Liver (tissue), 9 donors: ENCODE results near the gene SEMA5A. TPM values are rescaled to one million over a fixed set of nuclear protein-coding genes. Genes with fewer than 3 reads are reported as not detected.

Source experiments
- DNase-seq: peaks from one replicate; pipeline ENCODE4 v3.0.0-alpha.2; 2017; ENCODE audit warnings: low spot score
- H3K27ac ChIP-seq, 2 donors: one replicate each; pipeline ENCODE4 v1.7.0; 2013; ENCODE audit warnings: inconsistent platforms in 2 of 2, low read length in 2 of 2, control low read depth in 1 of 2, low read depth in 1 of 2, mild to moderate bottlenecking in 1 of 2
- H3K27me3 ChIP-seq, 4 donors: one replicate each; pipeline versions ENCODE4 v1.6.1 to v1.7.0; 2013; ENCODE audit warnings: low read length in 3 of 4, inconsistent platforms in 1 of 4, mild to moderate bottlenecking in 1 of 4, moderate library complexity in 1 of 4; ENCODE audit not compliant: control insufficient read depth in 4 of 4, insufficient read depth in 4 of 4
- H3K36me3 ChIP-seq, 4 donors: one replicate each; pipeline versions ENCODE4 v1.6.1 to v1.7.0; 2013; ENCODE audit warnings: low read length in 3 of 4, mild to moderate bottlenecking in 3 of 4, low read depth in 1 of 4, moderate library complexity in 1 of 4; ENCODE audit not compliant: control insufficient read depth in 4 of 4, insufficient read depth in 3 of 4
- H3K4me1 ChIP-seq, 4 donors: one replicate each; pipeline versions ENCODE4 v1.6.1 to v1.7.0; 2013; ENCODE audit warnings: low read length in 3 of 4, mild to moderate bottlenecking in 3 of 4, moderate library complexity in 1 of 4; ENCODE audit not compliant: control insufficient read depth in 4 of 4, insufficient read depth in 4 of 4
- H3K4me3 ChIP-seq, 3 donors: one replicate each; pipeline versions ENCODE4 v1.6.1 to v1.7.0; 2013; ENCODE audit warnings: low read length in 3 of 3, control low read depth in 1 of 3, low read depth in 1 of 3, mild to moderate bottlenecking in 1 of 3
- H3K9ac ChIP-seq, 2 donors: one replicate each; pipeline ENCODE4 v1.7.0; 2013; ENCODE audit warnings: low read length in 2 of 2, mild to moderate bottlenecking in 2 of 2, moderate library complexity in 2 of 2, control low read depth in 1 of 2, low read depth in 1 of 2
- H3K9me3 ChIP-seq, 4 donors: one replicate each; pipeline versions ENCODE4 v1.6.1 to v1.7.0; 2013; ENCODE audit warnings: low read length in 3 of 4; ENCODE audit not compliant: control insufficient read depth in 4 of 4
- FOXA1 ChIP-seq: IDR thresholded peaks from 2 replicates; pipeline ENCODE4 v1.6.1; 2016; ENCODE audit warnings: antibody characterized with exemption
- FOXA2 ChIP-seq: IDR thresholded peaks from 2 replicates; pipeline ENCODE4 v1.6.1; 2016; ENCODE audit warnings: antibody characterized with exemption
- HNF4A ChIP-seq, 2 donors: conservative IDR thresholded peaks; 2 replicates each; pipeline ENCODE4 v1.6.1; 2016; ENCODE audit warnings: antibody characterized with exemption in 2 of 2, mild to moderate bottlenecking in 2 of 2
- HNF4G ChIP-seq: IDR thresholded peaks from 2 replicates; pipeline ENCODE4 v1.6.1; 2016; ENCODE audit warnings: antibody characterized with exemption
- RXRA ChIP-seq, 2 donors: IDR thresholded peaks; 2 replicates each; pipeline ENCODE4 v1.6.1; 2017 to 2018; ENCODE audit warnings: antibody characterized with exemption in 2 of 2, mild to moderate bottlenecking in 1 of 2
- SP1 ChIP-seq: IDR thresholded peaks from 2 replicates; pipeline ENCODE4 v1.6.1; 2018; ENCODE audit warnings: antibody characterized with exemption, mild to moderate bottlenecking
- TAF1 ChIP-seq: conservative IDR thresholded peaks from 2 replicates; pipeline ENCODE4 v1.6.1; 2016; ENCODE audit warnings: antibody characterized with exemption, mild to moderate bottlenecking
- WGBS: extraction: QIAGEN DNeasy Blood & Tissue Kit; methylation state at CpG from one replicate; pipeline ENCODE4 v1.1.7; 2013; 5-methylcytosine and 5-hydroxymethylcytosine counted together
- polyA plus RNA-seq, 2 donors: library from polyadenylated mRNA; stranded (reverse) in 1 of 2; unstranded in 1 of 2; fragments of 200-250 nt in 1 of 2; fragments of >200 nt in 1 of 2; fragmentation: Nextera tagmentation in 1 of 2; extraction: Ambion mirVana in 1 of 2; gene quantifications; one replicate each; pipeline versions ENCODE4 v1.2.1 to v1.2.3, GENCODE V29; 2013 to 2015
- total RNA-seq, 2 donors: library from RNA; depleted of rRNA; stranded (reverse); fragments of >200 nt; gene quantifications; one replicate each; pipeline ENCODE4 v1.2.3, GENCODE V29; 2014
- TF ChIP-seq, protein P1 (sequence below): IDR thresholded peaks from 2 replicates; pipeline ENCODE4 v1.6.1; 2016; ENCODE audit warnings: antibody characterized with exemption
- TF ChIP-seq, protein P2 (sequence below): fragments of 150-350 bp; IDR thresholded peaks from 2 replicates; pipeline ENCODE4 v1.5.1; 2017; ENCODE audit warnings: improper control_type of control experiment, low read depth, low read length; ENCODE audit not compliant: missing input control
- TF ChIP-seq, protein P3 (sequence below): IDR thresholded peaks from 2 replicates; pipeline ENCODE4 v1.6.1; 2016; ENCODE audit warnings: antibody characterized with exemption
- TF ChIP-seq, protein P4 (sequence below): IDR thresholded peaks from 2 replicates; pipeline ENCODE4 v1.6.1; 2016; ENCODE audit warnings: antibody characterized with exemption
- TF ChIP-seq, protein P5 (sequence below): IDR thresholded peaks from 2 replicates; pipeline ENCODE4 v1.6.1; 2016; ENCODE audit warnings: antibody characterized with exemption, mild to moderate bottlenecking
- donor health status: healthy.
- donor health status: healthy.
- donor health status: healthy.
- donor health status: healthy.
- donor health status: healthy.

SEMA5A gene
- total and polyA plus RNA-seq, 4 donors: 1.1 to 5.8 (median 3.2) TPM

DNA sequence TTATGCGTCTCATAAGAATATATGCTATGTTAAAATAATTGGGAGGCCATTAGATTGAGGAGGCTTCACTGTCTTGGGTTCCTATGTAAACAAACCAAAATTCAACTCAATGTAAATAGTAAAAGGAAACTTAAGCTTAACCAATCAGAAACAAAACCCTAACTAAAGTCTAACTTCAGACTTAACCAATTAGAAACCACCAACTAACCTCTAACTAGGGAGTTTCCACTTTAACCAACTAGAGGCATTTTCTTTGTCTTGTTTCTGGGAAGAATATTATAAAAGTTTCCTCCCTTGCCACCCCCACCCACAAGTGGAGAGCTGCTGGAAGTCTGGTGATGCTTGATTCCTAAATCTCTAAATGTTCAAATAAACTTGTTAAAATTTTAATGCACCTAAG, 214.5 kb downstream of the SEMA5A start:
- H3K36me3 ChIP-seq: peaks cover 0 to 4% (median 2%) of the 10 kb centered on the region in 4 donors
- no peaks in the 10 kb centered on the region for H3K4me1 ChIP-seq
- TF ChIP-seq FOXA1: no peak
- TF ChIP-seq, protein P1, sequence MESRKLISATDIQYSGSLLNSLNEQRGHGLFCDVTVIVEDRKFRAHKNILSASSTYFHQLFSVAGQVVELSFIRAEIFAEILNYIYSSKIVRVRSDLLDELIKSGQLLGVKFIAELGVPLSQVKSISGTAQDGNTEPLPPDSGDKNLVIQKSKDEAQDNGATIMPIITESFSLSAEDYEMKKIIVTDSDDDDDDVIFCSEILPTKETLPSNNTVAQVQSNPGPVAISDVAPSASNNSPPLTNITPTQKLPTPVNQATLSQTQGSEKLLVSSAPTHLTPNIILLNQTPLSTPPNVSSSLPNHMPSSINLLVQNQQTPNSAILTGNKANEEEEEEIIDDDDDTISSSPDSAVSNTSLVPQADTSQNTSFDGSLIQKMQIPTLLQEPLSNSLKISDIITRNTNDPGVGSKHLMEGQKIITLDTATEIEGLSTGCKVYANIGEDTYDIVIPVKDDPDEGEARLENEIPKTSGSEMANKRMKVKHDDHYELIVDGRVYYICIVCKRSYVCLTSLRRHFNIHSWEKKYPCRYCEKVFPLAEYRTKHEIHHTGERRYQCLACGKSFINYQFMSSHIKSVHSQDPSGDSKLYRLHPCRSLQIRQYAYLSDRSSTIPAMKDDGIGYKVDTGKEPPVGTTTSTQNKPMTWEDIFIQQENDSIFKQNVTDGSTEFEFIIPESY: no peak
- TF ChIP-seq, protein P2, sequence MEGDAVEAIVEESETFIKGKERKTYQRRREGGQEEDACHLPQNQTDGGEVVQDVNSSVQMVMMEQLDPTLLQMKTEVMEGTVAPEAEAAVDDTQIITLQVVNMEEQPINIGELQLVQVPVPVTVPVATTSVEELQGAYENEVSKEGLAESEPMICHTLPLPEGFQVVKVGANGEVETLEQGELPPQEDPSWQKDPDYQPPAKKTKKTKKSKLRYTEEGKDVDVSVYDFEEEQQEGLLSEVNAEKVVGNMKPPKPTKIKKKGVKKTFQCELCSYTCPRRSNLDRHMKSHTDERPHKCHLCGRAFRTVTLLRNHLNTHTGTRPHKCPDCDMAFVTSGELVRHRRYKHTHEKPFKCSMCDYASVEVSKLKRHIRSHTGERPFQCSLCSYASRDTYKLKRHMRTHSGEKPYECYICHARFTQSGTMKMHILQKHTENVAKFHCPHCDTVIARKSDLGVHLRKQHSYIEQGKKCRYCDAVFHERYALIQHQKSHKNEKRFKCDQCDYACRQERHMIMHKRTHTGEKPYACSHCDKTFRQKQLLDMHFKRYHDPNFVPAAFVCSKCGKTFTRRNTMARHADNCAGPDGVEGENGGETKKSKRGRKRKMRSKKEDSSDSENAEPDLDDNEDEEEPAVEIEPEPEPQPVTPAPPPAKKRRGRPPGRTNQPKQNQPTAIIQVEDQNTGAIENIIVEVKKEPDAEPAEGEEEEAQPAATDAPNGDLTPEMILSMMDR: no peak
- no peak for TF ChIP-seq TAF1
- TF ChIP-seq, protein P3, sequence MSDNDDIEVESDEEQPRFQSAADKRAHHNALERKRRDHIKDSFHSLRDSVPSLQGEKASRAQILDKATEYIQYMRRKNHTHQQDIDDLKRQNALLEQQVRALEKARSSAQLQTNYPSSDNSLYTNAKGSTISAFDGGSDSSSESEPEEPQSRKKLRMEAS: no peak
- TF ChIP-seq, protein P4, sequence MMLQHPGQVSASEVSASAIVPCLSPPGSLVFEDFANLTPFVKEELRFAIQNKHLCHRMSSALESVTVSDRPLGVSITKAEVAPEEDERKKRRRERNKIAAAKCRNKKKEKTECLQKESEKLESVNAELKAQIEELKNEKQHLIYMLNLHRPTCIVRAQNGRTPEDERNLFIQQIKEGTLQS: no peak
- TF ChIP-seq HNF4G: no peak
- TF ChIP-seq HNF4A (conservative IDR thresholded peaks at IDR 0.05): no peak
- no peak for TF ChIP-seq FOXA2
- no peak for TF ChIP-seq SP1
- TF ChIP-seq RXRA (IDR thresholded peaks at IDR 0.05): no peak
- TF ChIP-seq, protein P5, sequence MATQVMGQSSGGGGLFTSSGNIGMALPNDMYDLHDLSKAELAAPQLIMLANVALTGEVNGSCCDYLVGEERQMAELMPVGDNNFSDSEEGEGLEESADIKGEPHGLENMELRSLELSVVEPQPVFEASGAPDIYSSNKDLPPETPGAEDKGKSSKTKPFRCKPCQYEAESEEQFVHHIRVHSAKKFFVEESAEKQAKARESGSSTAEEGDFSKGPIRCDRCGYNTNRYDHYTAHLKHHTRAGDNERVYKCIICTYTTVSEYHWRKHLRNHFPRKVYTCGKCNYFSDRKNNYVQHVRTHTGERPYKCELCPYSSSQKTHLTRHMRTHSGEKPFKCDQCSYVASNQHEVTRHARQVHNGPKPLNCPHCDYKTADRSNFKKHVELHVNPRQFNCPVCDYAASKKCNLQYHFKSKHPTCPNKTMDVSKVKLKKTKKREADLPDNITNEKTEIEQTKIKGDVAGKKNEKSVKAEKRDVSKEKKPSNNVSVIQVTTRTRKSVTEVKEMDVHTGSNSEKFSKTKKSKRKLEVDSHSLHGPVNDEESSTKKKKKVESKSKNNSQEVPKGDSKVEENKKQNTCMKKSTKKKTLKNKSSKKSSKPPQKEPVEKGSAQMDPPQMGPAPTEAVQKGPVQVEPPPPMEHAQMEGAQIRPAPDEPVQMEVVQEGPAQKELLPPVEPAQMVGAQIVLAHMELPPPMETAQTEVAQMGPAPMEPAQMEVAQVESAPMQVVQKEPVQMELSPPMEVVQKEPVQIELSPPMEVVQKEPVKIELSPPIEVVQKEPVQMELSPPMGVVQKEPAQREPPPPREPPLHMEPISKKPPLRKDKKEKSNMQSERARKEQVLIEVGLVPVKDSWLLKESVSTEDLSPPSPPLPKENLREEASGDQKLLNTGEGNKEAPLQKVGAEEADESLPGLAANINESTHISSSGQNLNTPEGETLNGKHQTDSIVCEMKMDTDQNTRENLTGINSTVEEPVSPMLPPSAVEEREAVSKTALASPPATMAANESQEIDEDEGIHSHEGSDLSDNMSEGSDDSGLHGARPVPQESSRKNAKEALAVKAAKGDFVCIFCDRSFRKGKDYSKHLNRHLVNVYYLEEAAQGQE: no peak
- no peak for DNase-seq
- no peak overlapping the region for H3K9ac ChIP-seq
- H3K27me3 ChIP-seq: no peaks in the 10 kb centered on the region
- no peak overlapping the region for H3K27ac ChIP-seq
- no peak overlapping the region for H3K4me3 ChIP-seq
- 95% methylated on average over 1 of the region's 1 CpG for WGBS
- H3K9me3 ChIP-seq: no peaks in the 10 kb centered on the region

DNA sequence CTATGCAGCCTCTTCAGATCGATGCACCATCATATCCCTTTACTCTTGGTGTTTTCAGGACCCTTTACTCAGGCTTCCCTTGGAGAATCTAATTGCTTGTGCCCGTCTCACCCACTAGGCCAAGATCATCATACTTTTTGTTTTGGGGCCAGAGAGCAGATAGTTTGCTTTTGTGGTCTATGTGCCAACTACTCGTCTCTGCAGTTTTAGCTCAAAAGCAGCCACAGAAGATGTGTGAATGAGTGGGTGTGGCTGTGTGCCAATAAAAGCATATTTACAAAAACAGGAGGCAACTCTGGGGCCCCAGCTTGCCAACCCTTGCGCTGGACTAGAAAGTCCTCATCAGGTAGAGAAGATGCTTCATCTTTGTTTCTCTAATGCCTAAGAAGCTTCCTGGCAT, 216.8 kb downstream of the SEMA5A start:
- WGBS: 57% methylated on average over 4 of the region's 4 CpGs

More for the DNA sequence above, 216.8 kb downstream of the SEMA5A start:
- DNase-seq: no peak
- H3K9ac ChIP-seq: no peak overlapping the region
- H3K27me3 ChIP-seq: no peaks in the 10 kb centered on the region
- H3K4me3 ChIP-seq: no peak overlapping the region
- H3K4me1 ChIP-seq: peaks cover 0 to 1% (median 0%) of the 10 kb centered on the region in 4 donors
- H3K27ac ChIP-seq: no peak overlapping the region
- peaks cover 0 to 3% (median 0%) of the 10 kb centered on the region in 4 donors for H3K36me3 ChIP-seq
- TF ChIP-seq TAF1: no peak
- TF ChIP-seq, protein P5: no peak
- H3K9me3 ChIP-seq: no peaks in the 10 kb centered on the region
